HG03521 (cell line): Measurements from ENCODE around the gene FAT1.
"Not testable (repeated sequence)": the region's sequence is repeated elsewhere in the genome, so short reads cannot be mapped to it uniquely, and the experiment has no call there.

Experiments
- ATAC-seq: cut with Tn5 transposase; IDR thresholded peaks from one replicate; pipeline ENCODE4 v1.9.1; 2021; ENCODE audit warnings: mild to moderate bottlenecking, moderate library complexity; ENCODE audit not compliant: unreplicated experiment

FAT1 gene

DNA sequence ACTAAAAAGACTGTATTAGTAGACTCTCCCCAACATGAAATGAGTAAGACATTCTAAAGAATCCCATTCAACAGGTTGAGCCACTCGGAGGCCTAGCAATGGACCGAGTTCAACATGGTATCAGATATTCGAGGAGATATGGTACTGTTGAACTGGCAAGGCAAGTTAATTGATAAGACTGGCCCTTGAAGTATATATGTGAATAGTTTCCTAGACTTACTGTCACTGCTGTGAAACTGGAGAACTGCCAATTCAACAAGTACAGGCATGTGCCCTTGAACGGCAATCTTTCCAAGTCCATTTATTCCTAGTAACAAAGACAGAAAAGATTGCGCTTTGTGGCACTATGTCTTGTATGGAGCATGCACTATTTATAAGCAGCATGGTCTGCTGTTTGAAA, 24.4 kb downstream of the FAT1 start:
- ATAC-seq: no peak

GRCh38 chr4:186698525-186698924, 25.1 kb downstream of the FAT1 start:
- ATAC-seq: no peak

GRCh38 chr4:186698028-186698427, 25.6 kb downstream of the FAT1 start:
- no peak for ATAC-seq

- ATAC-seq: no peak
These were observed 28.3 kb downstream of the FAT1 start for GRCh38 chr4:186695392-186695791.

DNA sequence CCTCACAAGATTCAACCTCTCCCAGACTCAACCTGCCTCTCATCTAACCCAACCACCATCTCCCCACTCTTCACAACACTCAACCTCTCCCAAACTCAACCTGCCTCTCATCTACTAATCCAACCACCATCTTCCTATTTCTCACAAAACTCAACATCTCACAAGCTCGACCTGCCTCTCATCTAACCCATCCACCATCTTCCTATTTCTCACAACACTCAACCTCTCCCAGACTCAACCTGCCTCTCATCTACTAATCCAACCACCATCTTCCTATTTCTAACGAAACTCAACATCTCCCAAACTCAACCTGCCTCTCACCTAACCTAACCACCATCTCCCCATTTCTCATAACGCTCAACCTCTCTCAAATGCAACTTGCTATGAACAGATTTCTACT, 29.8 kb downstream of the FAT1 start:
- ATAC-seq: no peak

GRCh38 chr4:186693159-186693815, 30.4 kb downstream of the FAT1 start:
- no peak for ATAC-seq

DNA sequence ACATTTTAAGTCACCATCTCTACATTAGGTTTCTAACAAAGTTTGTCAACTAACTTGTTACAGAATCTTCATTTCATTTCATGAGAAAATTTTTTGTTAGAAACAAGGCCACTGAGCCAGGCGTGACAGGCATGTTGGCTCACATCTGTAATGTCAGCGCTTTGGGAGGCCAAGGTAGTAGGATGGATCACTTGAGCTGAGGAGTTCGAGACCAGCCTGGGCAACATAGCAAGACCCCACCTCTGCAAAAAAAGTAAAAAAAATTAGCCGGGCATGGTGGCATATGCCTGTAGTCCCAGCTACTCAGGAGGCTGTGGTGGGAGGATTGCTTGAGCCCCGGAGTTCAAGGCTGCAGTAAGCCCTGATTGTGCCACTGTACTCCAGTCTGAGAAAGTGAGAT, 32.3 kb downstream of the FAT1 start:
- no peak for ATAC-seq

- ATAC-seq: no peak
These were observed 34.2 kb downstream of the FAT1 start for GRCh38 chr4:186689476-186689875.

DNA sequence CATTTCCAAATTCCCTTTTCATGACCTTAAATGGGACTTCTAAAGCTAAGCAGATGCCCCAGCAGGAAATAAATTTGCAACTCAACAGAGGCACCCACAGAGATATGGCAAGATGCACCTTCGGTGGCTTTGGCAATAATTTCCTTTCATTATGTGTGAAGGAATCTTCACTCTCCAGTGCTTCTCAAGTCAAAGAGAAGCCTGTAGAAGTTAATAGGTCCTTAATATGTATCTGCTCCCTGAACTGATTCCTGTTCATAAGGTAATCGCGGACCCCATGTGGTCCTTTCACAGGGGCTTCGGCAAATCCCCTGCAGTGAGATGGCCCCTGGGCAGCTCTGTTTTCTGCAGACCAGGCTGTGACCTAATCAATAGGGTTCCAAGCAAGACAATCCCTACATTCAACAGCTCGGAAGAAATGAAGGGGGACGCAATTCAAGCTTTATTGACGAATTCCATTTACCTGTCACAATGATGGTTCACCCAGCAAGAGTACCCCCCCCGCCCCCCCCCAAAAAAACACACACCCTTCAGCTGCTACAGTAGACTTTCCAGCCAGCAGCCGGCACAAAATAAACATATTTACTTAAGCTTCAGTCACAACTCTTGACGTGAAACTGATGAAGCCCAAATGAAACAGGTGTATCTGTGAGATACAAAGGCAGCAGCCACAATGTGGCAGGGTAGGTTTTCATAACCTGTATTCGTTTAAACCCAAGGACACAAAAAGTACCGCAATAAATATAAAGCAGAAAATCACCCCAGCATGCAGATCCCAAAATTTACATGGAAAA, 35.3 kb downstream of the FAT1 start:
- no peak for ATAC-seq

GRCh38 chr4:186687265-186687664, 36.4 kb downstream of the FAT1 start:
- ATAC-seq: no peak

DNA sequence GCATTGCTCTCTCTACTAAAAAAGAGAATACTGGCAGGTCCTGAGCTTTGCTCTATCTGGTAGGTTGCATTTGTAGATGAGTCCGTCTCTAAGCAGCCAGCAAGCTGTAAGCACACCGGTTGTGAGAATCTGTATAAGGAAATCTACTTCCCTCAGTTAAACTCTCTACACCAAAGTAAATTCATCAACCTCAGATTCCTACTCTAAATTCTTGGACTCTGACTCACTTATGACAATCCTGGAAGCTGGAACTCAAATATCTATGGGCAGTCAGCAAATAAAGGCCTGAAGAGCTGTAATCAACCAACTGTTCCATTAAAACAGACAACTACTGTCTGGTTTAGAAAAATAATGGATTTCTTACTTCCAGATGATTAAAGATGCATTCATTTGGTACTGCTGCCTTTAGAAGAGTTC, 37.9 kb downstream of the FAT1 start:
- no peak for ATAC-seq

DNA sequence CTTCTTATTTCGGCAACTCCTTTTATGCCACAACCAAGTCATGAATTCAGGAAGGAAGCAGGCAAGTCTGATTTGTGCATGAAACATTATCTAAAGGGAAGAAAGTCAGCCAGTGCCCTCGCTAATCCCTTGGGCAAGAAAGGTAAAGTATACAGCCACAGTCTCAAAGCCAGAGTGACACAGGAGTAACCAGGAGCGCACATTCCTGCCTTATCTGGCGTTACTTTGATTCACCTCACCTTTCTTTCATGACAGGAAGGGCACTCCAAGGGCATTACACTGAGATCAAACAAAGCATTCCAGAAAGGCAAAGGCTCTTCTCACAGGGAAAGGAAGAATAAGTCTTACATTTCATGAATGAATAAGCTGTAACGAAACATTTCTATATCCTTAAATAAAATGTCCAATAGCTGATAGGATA, 38.8 kb downstream of the FAT1 start:
- ATAC-seq: no peak

GRCh38 chr4:186684220-186684619, 39.4 kb downstream of the FAT1 start:
- ATAC-seq: no peak

DNA sequence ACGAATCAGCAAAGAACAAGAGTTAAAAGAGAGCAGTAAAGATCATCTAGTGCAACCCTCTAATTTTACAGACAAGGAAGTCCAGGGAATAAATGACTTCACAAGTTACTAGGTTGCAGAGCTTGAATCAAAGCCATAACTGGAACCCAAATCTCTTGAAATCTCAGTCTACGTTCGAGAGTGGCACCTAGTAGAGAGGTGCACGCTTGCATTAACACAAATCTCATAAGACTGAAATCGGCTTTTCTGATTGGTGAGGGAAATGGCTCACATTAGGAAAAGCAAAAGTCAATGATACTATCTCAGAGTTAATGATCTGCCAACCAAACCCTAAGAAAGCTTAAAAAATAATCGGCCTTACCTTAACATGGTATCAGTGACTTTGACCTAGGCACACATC, 43.0 kb downstream of the FAT1 start:
- ATAC-seq: no peak

- no peak for ATAC-seq
These were observed 47.0 kb downstream of the FAT1 start for GRCh38 chr4:186676531-186677161.

- no peak for ATAC-seq
These were observed 53.9 kb downstream of the FAT1 start for GRCh38 chr4:186669735-186670134.

DNA sequence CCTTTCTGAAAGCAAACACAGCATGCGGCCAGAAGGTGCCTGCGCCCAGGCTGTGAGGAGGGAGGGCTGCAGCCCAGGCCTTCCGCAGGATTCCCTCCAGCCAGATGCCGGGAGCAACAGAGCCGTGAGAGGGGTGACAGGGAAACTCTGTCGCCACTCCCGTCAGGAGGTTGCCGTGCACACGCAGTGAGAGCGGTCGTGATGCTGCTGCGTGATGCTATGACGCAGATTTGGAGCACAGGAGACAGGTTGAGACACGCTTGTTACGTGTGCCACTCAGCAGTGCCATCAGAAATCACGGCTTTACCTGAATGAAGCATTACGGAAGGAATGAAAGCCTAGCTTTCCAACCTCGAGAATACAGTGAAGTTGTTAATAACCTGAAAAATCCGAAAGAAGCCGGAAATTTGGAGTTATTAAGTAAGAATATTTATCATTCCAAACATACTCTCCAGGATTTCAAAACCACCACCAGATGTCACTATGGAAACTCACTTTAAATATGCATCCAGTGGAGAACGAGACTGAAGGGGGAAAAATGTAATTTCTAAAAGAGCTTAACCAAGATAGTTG, 54.4 kb downstream of the FAT1 start:
- no peak for ATAC-seq

- no peak for ATAC-seq
These were observed 56.9 kb downstream of the FAT1 start for GRCh38 chr4:186666750-186667149.

DNA sequence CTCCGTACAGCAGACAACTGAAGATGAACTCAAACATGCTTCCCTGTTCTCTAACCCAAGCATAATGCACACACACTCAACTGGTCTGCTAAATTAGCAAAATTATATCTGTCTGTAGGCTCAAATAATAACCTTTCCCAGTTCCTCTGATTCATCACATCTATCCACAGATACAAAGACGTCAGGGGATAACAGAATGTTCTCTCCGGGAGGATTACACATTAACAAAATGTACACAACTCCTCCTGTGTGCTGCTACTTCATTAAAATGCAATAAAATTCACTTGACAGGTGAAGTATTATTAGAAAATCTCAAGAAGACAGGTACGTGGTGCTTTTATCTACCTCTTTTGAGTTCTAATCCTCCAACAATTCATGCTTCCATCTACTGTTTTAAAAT, 57.4 kb downstream of the FAT1 start:
- ATAC-seq: no peak

GRCh38 chr4:186660403-186660802, 63.3 kb downstream of the FAT1 start:
- no peak for ATAC-seq

DNA sequence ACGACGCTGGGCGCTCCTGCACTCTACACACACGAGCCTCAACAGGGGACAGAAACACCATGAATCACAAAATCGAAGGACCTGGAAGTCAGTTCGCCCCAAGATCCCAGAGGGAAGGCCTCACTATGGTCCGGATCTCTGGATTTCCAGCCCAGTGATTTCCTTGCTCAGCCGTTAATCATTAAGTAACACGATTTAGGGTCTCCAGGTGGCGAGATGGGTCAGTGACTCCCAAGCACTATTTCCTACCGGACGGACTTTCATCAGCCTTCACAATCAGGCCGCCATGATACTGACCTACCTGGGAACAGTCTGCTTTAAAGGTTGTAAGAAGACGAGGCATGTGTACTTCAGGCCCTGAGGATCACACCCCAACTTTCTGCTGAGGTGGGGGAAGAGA, 63.7 kb downstream of the FAT1 start:
- no peak for ATAC-seq

- not testable (repeated sequence) for ATAC-seq
These were observed 64.2 kb downstream of the FAT1 start for GRCh38 chr4:186659456-186659855.
